Activated CD4-positive, CD25-positive, alpha-beta regulatory T cell treated with anti-CD3 and anti-CD28 coated beads, Interleukin-2, amount 50 U/mL, for 16 hours (primary cell): Measurements from ENCODE around the gene SLC39A11.
"Not testable (repeated sequence)": the region's sequence is repeated elsewhere in the genome, so short reads cannot be mapped to it uniquely, and the experiment has no call there.

ENCODE experiments used
- DNase-seq: peaks from one replicate; pipeline ENCODE4 v3.0.0-alpha.2; 2020; ENCODE audit warnings: low read depth, low spot score

Gene SLC39A11

DNA sequence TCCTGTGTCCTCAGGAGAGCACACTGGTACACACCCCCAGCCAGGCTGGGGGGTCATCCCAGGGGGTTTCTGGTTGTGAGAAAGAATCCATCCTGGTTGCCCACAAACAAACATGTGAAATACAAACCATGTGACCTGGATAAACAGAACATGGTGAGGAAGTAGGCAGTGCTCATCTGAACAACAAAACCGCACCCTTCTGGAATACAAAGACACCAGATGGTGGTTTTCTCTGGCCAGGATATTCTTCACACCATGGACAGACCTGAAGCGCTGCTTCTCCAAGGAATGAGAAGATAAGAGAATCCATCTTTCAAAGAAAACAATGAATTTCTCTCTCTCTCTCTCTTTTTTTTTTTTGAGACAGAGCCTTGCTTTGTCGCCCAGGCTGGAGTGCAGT, 302.3 kb downstream of the SLC39A11 start:
- DNase-seq = no peak

DNA sequence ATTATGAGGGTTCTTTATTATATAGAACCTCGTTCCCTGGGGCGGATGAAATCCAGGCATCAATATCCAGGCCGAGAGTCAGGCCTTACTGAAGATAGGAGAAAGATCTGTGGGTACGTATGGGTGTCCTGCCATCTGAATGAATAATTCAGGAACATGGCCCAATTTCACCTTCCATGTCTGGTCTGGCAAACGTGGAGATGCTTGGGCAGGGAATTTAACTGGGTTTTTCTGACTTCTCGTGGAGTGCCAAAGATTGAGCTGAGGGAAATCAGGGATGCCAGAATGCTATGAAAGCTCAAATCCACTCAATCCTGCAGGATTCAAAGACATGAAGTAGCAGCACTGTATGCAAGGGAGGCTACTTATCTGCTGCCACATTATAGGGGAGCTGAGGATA, 302.8 kb downstream of the SLC39A11 start:
- no peak for DNase-seq

DNA sequence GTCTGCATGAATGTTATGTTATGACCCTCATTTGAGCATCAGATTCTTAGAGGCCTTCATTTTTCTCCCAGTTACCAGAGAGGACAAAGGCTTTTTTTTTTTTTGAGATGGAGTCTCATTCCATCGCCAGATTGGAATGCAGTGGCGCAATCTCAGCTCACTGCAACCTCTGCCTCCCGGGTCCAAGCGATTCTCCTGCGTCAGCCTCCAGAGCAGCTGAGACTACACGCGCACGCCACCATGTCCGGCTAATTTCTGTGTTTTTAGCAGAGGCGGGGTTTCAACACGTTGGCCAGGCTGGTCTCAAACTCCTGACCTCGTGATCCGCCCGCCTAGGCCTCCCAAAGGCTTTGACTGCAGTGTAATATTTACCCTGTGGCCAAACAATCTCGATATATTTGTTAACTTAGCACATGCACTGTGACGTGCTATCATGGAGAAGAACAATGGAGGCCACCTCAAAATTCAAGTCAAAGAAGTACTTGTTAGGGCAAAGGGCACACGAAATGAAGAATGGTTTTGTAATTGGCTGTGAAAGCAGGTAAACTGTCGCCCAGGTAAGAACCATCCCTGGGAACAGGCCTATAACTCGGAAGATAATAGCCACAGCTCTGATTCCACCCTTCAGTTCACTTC, 303.4 kb downstream of the SLC39A11 start:
- no peak for DNase-seq

DNA sequence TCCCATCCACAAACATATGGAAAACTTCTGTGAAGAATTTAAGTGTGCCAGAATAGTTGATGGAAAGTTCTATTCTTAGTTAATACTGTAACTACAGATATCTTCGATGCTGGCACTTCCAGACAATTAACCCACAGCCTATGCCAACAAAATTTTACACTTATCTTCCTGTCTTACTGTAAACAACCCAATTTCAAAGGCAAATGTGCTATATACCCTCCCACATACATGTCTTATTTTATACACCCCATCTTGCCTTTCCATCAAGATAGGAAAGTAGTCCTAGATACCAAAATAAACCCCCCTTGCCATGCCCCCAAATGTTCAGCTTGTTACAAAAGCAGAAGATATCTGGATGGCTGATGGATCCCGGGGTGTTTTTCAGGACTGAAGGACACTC, 306.3 kb downstream of the SLC39A11 start:
- DNase-seq = no peak

DNA sequence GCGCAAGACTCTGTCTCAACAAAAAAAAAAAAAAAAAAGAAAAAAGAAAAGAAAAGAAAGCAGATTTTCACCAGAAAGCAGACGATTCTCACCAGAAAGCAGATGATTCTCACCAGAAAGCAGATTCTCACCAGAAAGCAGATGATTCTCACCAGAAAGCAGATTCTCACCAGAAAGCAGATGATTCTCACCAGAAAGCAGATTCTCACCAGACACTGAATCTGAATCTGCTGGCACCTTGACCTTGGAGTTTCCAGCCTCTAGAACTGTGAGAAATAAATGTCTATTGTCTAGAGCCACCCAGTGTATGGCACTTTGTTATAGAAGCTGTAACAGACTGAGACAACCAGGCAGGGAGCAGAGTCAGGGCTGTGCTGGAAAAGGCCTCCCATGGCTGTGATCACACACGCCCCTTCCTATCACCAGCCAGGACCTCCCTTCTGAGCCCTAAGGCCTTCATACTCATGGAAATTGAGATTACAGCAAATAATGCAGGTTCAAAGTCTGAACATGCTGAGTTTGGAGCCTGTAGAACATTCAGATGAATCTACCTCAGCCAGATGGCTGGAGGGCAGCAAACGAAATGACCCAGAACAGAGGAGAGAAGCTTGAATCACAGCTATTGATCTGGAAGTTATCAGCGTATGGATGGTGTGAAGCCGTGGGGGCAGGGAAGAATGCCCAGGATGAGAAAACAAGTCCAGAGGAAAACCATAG, 309.3 kb downstream of the SLC39A11 start:
- no peak for DNase-seq

DNA sequence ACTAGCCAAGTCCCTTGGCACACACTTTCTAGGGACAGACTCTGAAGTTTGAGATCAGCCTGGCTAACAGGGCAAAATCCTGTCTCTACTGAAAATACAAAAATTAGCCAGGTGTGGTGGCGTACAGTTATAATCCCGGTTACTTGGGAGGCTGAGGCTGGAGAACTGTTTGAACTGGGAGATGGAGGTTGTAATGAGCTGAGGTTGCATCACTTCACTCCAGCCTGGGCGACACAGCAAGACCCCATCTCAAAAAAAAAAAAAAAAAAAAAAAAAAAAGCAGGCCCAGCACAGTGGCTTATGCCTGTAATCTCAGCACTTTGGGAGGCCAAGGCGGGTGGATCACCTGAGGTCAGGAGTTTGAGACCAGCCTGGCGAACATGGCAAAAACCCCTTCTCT, 310.1 kb downstream of the SLC39A11 start:
- DNase-seq = not testable (repeated sequence)

DNA sequence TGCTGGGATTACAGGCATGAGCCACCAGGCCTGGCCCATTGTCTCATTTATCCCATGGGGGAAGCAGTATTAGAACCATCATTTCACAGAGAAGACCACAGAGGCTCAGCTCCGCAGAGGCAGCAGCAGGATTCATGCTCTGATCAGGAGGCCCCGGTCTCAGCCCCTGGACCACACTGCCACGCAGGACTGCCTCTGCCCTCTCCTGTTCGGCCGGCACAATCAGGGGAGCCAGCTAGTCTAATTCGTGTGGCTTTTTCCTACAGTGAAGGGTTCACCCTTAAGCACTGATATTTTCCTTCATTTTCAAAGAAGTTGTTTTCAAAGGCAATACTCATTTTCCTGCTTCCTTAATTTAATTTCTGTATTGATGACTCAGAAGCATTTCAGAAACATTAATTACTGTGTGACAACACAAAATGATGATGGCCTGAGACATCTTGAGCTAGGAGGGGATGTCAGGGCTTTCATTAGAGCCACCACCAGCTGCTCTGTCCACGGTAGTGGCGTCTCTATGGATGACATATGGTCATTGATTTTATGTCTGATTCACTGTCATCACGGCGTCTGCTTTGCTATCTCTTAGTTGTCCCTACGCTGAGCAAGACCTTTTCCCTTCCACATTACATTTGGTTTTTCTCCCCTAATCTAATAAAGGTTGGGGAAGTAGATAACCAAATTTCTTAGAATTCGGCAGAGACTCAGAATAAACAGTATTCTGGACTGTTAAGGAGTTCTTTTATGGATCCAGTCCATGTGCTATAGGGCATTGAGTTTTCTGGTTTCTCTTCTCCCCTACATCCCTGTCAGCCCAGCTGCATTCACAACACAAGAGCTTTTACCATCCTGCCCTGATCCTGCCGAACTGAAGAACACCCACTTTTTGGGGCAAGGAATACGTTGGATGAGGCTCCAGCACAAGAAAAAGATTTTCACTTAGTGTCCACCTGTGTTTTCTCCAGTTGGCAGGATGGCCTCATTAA, 314.0 kb downstream of the SLC39A11 start:
- no peak for DNase-seq

DNA sequence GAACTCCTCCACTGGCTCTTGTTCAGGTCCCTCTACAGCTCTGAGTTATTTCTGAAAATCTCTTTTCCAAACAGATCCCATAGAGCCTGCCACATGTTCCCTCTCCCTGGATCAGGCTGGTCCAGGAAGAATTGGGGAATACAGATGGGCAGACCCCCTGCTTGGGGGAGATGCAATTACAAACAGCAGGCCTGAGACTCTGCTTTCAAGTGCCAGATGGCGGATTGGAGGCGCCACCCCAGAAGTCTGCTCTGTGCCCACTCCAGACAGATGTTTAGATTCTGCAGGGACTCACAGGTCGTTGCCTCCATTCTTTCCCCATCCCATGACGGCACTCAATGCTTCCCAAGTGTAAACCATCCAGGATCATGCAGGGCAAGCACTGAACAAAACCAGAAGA, 316.6 kb downstream of the SLC39A11 start:
- DNase-seq = no peak

DNA sequence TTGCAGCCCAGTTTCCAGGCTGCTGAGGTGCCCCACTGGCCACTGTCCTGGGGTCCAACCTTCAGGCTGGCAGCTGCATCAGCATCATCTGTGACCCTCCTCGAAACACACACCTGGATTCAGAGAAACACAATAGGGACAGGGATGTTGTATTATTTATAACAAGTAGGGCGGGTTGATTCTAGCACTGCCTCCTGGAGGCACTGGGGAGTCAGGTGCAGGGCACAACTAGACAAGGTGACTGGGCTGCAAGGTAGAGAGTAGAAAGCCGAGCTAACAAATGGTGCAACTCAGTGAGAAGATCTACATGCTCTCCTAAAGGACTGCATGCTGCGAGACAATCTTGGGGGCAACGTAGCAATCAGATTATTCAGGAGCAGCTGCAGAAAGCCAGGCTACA, 317.3 kb downstream of the SLC39A11 start:
- DNase-seq = no peak

DNA sequence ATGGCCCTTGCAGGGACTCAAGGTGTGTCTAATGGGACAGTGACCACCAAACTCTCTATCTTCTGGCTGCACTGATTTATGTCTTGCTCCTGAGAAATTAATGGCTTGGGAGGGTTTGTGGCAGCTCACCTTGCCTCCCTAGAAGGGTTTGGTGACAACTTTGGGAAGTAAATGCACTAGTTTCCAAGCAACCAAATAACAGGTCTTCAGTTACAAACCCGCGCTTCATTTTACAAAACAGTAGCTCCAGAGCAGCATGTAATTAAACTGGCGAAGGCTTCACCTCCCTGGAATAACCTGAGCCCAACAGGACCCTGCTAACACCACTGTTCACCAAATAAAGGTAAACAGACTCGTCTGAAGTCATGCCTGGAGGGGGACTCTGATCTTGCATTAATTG, 318.3 kb downstream of the SLC39A11 start:
- DNase-seq = no peak

DNA sequence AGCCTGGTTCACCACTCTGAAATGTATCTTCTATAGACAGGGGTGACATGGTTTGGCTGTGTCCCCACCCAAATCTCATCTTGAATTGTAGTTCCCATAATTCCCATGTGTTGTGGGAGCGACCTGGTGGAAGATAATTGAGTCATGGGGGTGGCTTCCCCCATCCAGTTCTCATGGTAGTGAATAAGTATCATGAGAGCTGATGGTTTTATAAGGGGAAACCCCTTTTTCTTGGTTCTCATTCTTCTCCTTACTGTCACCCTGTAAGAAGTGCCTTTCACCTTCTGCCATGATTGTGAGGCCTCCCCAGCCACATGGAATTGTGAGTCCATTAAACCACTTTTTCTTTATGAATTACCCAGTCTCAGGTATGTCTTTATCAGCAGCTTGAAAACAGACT, 319.3 kb downstream of the SLC39A11 start:
- DNase-seq = not testable (repeated sequence)

DNA sequence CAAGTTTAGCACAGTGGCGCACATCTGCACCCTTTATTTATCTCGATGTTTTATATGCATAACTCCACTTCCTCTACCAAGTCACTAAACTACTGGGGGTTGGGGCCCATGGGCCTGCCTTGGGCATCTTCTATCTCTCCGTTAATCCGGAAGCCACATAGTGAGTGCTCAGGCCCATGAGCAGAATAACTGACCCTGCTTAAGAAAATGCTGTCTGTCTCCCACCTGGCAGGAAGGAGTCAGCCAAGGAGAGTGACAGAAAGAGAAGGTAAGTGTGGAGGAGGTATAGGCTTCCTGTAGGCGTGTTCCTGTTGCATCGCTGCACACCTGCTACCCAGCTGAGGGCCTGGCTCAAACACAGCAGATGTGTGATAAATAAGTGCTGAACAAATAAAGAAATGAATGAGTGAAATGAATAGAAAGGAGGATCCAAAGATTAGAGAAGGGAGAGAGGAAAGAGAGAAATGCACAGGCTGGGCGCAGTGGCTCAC, 320.1 kb downstream of the SLC39A11 start:
- no peak for DNase-seq

DNA sequence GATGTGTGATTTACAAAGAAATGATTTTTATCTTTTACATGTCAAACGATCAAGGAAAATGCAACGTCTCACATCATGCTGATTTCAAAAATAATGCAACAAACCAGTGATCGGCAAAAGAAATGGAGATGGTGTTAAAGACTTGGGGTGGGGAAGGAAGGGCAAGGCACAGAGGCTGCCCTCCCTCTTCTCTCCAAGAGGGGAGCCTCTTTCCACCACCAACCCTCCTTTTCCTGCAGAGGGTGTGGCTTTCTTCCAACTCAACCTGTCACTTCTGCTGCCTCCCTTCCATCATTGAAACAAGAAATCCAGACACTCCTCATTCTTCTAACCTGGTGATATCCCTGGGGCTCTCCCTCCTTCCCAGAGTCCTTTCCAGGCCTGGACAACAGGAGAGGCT, 320.8 kb downstream of the SLC39A11 start:
- DNase-seq = no peak

DNA sequence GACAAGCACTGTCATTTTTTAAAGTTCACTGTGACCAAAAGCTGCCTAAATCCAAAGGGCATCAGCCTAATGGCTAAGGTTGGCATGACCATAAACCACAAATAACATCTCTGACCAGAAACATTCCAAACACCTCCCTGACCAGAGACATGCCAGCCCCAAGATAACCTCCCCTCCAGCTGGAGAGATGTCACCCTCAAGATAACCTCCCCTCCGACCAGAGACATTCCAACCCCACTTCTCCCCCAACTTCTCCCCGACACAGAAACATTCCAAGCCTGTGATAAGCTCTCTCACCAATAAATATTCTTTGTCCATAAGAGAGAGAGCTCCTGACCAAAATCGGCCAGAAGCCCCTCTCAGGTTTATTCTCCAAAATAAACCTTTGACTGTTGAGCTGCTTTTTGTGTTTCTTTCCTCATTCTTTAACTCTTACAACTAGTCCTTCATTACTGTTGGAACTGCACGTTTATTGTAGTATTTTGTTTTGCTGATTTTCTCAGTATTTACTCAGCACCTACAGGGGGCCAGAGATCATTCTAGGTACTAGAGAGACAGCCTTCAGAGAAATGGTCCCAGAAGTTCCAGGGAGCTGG, 325.6 kb downstream of the SLC39A11 start:
- DNase-seq = no peak

DNA sequence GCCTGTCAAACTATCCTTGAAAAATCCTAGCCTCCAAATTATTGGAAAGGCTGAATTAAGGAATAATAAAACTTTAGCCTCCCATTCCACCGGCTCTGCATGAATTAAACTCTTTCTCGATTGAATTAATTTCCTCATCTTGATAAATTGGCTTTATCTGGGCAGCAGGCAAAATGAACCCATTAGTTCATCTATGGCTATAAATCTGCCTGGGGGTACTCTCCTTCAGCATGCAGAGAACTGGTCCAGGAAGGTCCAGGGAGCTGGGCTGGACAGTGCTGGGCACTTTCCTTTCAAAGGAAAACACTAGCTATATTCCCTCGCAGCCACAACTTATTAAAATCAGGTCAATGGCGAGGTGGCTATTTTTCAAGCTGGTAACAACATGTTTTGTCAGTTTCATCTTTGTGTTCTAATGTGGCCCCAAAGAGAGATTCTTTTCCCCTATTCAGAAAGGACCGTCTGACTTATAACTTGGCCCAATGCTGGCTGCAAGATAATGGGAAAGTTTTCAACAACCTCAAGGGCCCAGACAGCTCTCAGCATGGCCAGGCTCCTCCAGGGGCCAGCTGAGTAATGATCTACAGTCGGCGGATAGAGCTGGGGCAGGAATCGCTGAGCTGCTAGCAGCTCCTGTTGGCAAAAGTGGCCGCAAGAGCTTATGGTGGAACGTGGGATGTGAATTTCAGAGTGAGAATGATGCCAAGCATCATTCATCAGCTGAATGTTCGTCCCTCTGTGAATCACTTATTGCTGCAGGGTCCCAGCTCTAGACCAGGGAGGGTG, 326.9 kb downstream of the SLC39A11 start:
- DNase-seq = no peak

DNA sequence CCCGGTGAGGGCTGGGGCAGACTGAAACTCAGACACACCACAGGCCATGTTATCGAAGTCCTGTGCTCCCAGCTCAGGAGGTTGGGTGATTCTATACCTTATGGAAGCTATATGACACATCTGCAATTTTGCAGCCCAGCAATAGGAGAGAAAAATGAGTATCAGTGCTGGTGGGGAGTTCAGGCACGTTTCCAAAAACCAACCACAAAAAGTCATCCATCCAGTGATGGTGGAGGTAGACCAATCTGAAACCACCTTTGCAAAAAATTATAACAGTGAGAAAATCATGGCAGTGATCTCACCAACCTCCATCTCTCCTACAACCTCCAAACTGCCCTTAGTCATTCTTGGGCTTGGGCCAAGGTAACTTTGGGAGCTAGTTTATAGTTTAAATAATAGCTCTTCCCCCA, 327.9 kb downstream of the SLC39A11 start:
- no peak for DNase-seq

DNA sequence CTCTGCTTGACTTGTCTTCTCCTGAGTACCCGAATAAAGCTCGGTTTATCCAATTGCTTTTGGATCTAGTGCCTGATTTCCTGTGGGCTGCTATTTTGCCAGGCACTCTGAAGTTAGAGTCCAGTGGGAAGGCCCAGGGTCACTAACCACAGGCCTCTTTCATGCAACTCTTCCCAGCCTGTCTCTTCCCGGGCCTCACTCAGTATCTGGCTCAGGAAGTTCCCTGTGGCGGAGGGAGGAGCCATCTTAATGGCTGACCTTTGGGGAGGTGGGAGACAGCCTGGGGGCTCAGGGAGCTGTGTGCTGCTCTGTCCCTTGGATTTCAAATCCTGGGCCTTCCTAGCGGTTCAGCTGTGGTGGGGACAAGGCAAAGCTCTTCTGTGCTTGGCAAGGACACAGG, 328.5 kb downstream of the SLC39A11 start:
- DNase-seq = no peak

DNA sequence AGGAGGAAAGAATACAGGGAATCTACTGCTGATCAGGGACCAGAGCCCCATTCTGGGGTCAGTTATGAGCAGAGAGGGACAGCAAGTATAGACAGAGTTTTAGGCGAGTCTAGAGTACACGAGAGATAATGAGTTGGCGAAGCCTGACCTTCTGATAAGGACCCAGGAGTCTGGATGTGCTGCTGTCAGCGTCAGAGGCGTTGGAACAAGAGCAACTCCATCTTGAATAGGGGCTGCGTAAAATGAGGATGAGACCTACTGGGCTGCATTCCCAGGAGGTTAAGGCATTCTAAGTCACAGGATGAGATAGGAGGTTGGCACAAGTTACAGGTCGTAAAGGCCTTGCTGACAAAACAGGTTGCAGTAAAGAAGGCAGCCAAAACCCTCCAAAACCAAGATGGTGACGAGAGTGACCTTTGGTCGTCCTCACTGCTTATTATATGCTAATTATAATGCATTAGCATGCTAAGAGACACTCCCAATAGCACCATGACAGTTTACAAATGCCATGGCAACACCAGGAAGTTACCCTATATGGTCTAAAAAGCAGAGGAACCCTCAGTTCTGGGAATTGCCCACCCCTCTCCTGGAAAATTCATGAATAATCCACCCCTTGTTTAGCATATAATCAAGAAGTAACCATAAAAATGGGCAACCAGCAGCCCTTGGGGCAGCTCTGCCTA, 330.5 kb downstream of the SLC39A11 start:
- DNase-seq = not testable (repeated sequence)

DNA sequence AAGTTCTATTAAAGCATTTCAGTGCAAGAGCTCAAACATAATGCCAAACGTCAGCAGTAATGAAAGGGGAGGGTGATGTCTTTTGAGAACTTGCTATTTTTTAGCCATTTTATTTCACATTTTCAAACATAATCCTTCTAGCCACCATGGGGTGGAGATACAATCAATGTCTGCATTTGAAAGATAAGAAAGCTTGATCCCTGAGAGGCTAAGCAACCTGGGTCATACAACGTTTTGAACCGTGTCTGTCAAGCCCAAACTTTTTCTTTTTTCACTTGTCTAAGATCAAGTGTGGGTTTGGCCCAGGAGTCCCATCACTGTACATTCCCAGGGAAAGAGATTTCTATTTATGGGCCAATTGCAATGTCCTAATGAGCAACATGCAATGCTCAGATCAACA, 331.1 kb downstream of the SLC39A11 start:
- no peak for DNase-seq

DNA sequence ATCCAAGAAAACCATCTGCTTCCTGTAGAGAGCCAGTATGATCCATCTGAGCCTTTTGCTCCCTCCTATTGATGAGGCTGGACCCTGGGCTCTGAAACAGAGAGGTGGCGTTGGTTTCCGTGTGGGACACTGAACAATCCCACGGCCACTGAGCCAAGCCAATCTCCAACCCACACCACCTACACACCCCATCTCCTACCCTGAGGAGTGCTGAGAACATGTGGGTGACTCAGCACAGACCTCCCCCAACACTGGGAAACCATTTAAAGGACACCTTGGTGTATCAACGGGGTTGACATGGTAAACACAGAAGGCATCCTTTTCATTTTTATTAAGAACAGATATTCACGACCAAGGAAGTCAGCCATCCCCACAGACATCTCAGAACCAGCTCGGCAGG, 332.1 kb downstream of the SLC39A11 start:
- DNase-seq = no peak
